Panc1 (cell line): ENCODE measurements around the gene APOOL. TPM values are rescaled to one million over a fixed set of nuclear protein-coding genes. Genes with fewer than 3 reads are reported as not detected.

ENCODE experiments used
- ATAC-seq: fragments of 200-7000 bp; cut with Tn5 transposase; 2 replicates; pipeline ENCODE4 v1.9.1; 2020; ENCODE audit warnings: mild to moderate bottlenecking, moderate library complexity
- BruUV-seq: library from RNA; stranded (reverse); fragments of 400-500 nt; replicated peaks from 2 replicates; lab custom pipeline; 2021; lab: Mats Ljungman, UMichigan
- CTCF ChIA-PET: fragments of 300-600 bp; sonication (Branson Sonifier 250); formaldehyde crosslinking; loops from one replicate; lab custom pipeline; 2022; ENCODE audit warnings: antibody characterized with exemption; lab: Charles Lee
- POLR2A ChIA-PET: fragments of 300-600 bp; sonication (Branson Sonifier 250); formaldehyde crosslinking; loops from one replicate; lab custom pipeline; 2022; ENCODE audit warnings: antibody characterized with exemption; lab: Charles Lee
- DNase-seq: peaks from one replicate; pipeline ENCODE4 v3.0.0-alpha.2; 2010; ENCODE audit warnings: low read depth, low spot score
- H3K27ac ChIP-seq: 2 replicates; pipeline ENCODE4 v1.5.1; 2011; ENCODE audit warnings: mild to moderate bottlenecking, low read length, inconsistent platforms
- H3K27me3 ChIP-seq: fragments of 200-500 bp; sonication (Bioruptor generic); 2 replicates; pipeline ENCODE4 v1.6.0; 2014; ENCODE audit warnings: low read length, inconsistent platforms; ENCODE audit not compliant: control insufficient read depth, insufficient read depth
- H3K36me3 ChIP-seq: fragments of 200-500 bp; sonication (Bioruptor generic); 2 replicates; pipeline ENCODE4 v1.5.1; 2014; ENCODE audit warnings: inconsistent platforms, mild to moderate bottlenecking, low read length, moderate library complexity; ENCODE audit not compliant: control insufficient read depth, insufficient read depth
- H3K4me1 ChIP-seq: 2 replicates; pipeline ENCODE4 v1.5.1; 2011; ENCODE audit warnings: inconsistent platforms, mild to moderate bottlenecking, low read length, moderate library complexity; ENCODE audit not compliant: control insufficient read depth, insufficient read depth
- H3K4me3 ChIP-seq, 2 experiments: 2 replicates each; pipeline ENCODE4 v1.5.1; 2011 to 2012; ENCODE audit warnings: low read depth in 2 of 2, low read length in 2 of 2, mild to moderate bottlenecking in 2 of 2, inconsistent platforms in 1 of 2, moderate library complexity in 1 of 2
- H3K9me3 ChIP-seq: fragments of 200-500 bp; sonication (Bioruptor generic); 2 replicates; pipeline ENCODE4 v1.5.1; 2014; ENCODE audit warnings: low read depth, mild to moderate bottlenecking, inconsistent platforms, low read length, moderate library complexity; ENCODE audit not compliant: control insufficient read depth, insufficient read depth
- CTCF ChIP-seq: fragments of 450-650 bp; IDR thresholded peaks from 2 replicates; pipeline ENCODE4 v1.5.1; 2017; ENCODE audit warnings: mild to moderate bottlenecking
- POLR2AphosphoS5 ChIP-seq: IDR thresholded peaks from 2 replicates; pipeline ENCODE4 v1.6.1; 2012; ENCODE audit warnings: mild to moderate bottlenecking, low read depth, low read length, moderate library complexity
- REST ChIP-seq, 2 experiments: IDR thresholded peaks; 2 replicates each; pipeline ENCODE4 v1.6.1; 2011 to 2012; ENCODE audit warnings: low read depth in 2 of 2, control low read depth in 1 of 2, low read length in 1 of 2, mild to moderate bottlenecking in 1 of 2, moderate library complexity in 1 of 2; ENCODE audit not compliant: insufficient read depth in 1 of 2
- SIN3A ChIP-seq: IDR thresholded peaks from 2 replicates; pipeline ENCODE4 v1.6.1; 2012; ENCODE audit warnings: low read depth, mild to moderate bottlenecking, low read length, moderate library complexity, borderline replicate concordance; ENCODE audit not compliant: insufficient read depth
- TCF7L2 ChIP-seq: IDR thresholded peaks from 2 replicates; pipeline ENCODE4 v1.6.1; 2011; ENCODE audit warnings: mild to moderate bottlenecking, low read depth, low read length, inconsistent platforms
- in situ Hi-C: cut with HindIII; loops from 2 replicates; pipeline ENCODE4 v1.10.0; 2016; ENCODE audit warnings: low sequenced_read_pairs, low pct_unique_long_range_greater_than_20kb
- intact Hi-C: fragments of 100-400 bp; cut with micrococcal nuclease; formaldehyde crosslinking; loops from one replicate; pipeline ENCODE4 v1.10.0; 2022; ENCODE audit not compliant: unreplicated experiment
- total RNA-seq: library from RNA; stranded (reverse); gene quantifications from one replicate; pipeline ENCODE4 v1.2.1, GENCODE V29; 2021; ENCODE audit not compliant: unreplicated experiment

The APOOL gene
- total RNA-seq, 1 experiment from 2014 or later, result 28.1 TPM

GRCh38 chrX:85115252-85115651, 111.6 kb downstream of the APOOL start:
- H3K36me3 ChIP-seq, result no peaks in the 10 kb centered on the region
- CTCF ChIA-PET, result no interaction called here
- H3K4me3 ChIP-seq, result no peak overlapping the region
- in situ Hi-C loops, result no loop called here
- H3K4me1 ChIP-seq, result no peaks in the 10 kb centered on the region
- intact Hi-C loops, result no loop called here
- no peak for ATAC-seq
- no peak for DNase-seq
- H3K27ac ChIP-seq, result no peak overlapping the region
- no peaks in the 10 kb centered on the region for H3K27me3 ChIP-seq
- TF ChIP-seq REST (IDR thresholded peaks at IDR 0.05; ENCODE audit: insufficient read depth in 1 of 2, low read depth in 2 of 2, low read length in 1 of 2) (no peak), TCF7L2 (no peak), POLR2AphosphoS5 (no peak), CTCF (no peak), SIN3A (no peak)
- BruUV-seq, result no TSS peak
- H3K9me3 ChIP-seq, result no peaks in the 10 kb centered on the region
- POLR2A ChIA-PET, result no interaction called here

GRCh38 chrX:85136409-85136808, 132.7 kb downstream of the APOOL start:
- CTCF ChIA-PET, result no interaction called here

More at GRCh38 chrX:85136409-85136808, 132.7 kb downstream of the APOOL start:
- Histone ChIP-seq H3K9me3 (no peaks in the 10 kb centered on the region), H3K36me3 (no peaks in the 10 kb centered on the region), H3K27ac (no peak overlapping the region), H3K4me3 (no peak overlapping the region), H3K4me1 (no peaks in the 10 kb centered on the region), H3K27me3 (no peaks in the 10 kb centered on the region)
- intact Hi-C loops, result no loop called here
- POLR2A ChIA-PET, result no interaction called here
- BruUV-seq, result no TSS peak
- in situ Hi-C loops, result no loop called here
- TF ChIP-seq REST (IDR thresholded peaks at IDR 0.05; ENCODE audit: insufficient read depth in 1 of 2, low read depth in 2 of 2, low read length in 1 of 2), result no peak
- TF ChIP-seq TCF7L2, result no peak
- no peak for TF ChIP-seq SIN3A
- TF ChIP-seq CTCF, result no peak
- no peak for TF ChIP-seq POLR2AphosphoS5
- no peak for ATAC-seq
- DNase-seq, result no peak
